RWPE2 (cell line): ENCODE data around the gene STARD8.

ENCODE experiments used
- ATAC-seq: fragments of 200-7000 bp; cut with Tn5 transposase; 3 replicates; pipeline ENCODE4 v1.9.1; 2021; ENCODE audit warnings: low read depth
- DNase-seq: peaks from one replicate; pipeline ENCODE4 v3.0.0-alpha.2; 2020; ENCODE audit warnings: low spot score
- H3K27ac ChIP-seq: fragments of 450-650 bp; 2 replicates; pipeline ENCODE4 v1.5.1; 2017; ENCODE audit warnings: mild to moderate bottlenecking; ENCODE audit not compliant: poor library complexity, severe bottlenecking
- H3K27me3 ChIP-seq: fragments of 250-450 bp; sonication (Bioruptor Pico); 2 replicates; pipeline ENCODE4 v1.5.1; 2021; ENCODE audit warnings: mild to moderate bottlenecking, moderate library complexity; ENCODE audit not compliant: insufficient read depth, poor library complexity, severe bottlenecking
- H3K36me3 ChIP-seq: fragments of 250-450 bp; sonication (Bioruptor Pico); 2 replicates; pipeline ENCODE4 v1.5.1; 2020; ENCODE audit warnings: low read depth, mild to moderate bottlenecking, moderate library complexity
- H3K4me1 ChIP-seq: fragments of 250-450 bp; sonication (Bioruptor Pico); 2 replicates; pipeline ENCODE4 v1.5.1; 2021; ENCODE audit warnings: mild to moderate bottlenecking, moderate library complexity; ENCODE audit not compliant: insufficient read depth, poor library complexity, severe bottlenecking
- H3K4me3 ChIP-seq: fragments of 250-450 bp; sonication (Bioruptor Pico); 2 replicates; pipeline ENCODE4 v1.5.1; 2021; ENCODE audit warnings: mild to moderate bottlenecking, moderate library complexity; ENCODE audit not compliant: severe bottlenecking
- H3K9me3 ChIP-seq: fragments of 250-450 bp; sonication (Bioruptor Pico); 2 replicates; pipeline ENCODE4 v1.5.1; 2021; ENCODE audit warnings: mild to moderate bottlenecking, moderate library complexity; ENCODE audit not compliant: severe bottlenecking
- TF ChIP-seq, protein P1 (sequence below): fragments of 450-650 bp; IDR thresholded peaks from one replicate; pipeline ENCODE4 v1.5.1; 2017; ENCODE audit warnings: mild to moderate bottlenecking, moderate library complexity; ENCODE audit not compliant: poor library complexity, severe bottlenecking

Gene STARD8

DNA sequence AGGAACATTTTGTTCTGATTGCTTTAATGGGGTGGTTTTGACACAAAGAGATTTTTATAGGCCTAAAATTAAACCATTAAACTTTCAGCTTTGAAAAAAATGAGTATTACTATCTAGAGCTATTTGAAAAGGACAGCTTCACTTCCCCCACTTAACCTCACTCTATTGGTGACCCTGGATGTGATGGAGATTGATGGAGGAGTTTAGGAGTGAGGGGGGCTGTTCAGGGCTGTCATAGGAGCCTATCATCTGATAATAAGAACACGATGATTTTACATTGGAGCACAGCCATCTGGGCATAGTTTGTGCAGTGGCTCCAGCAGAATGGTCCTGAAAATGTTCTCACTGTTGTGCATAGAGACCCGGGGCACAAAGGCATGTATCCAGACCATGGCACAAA lies 110.3 kb downstream of the STARD8 start:
- DNase-seq, result no peak
- Histone ChIP-seq H3K4me1 (no peaks in the 10 kb centered on the region), H3K36me3 (no peaks in the 10 kb centered on the region), H3K9me3 (no peaks in the 10 kb centered on the region), H3K27me3 (no peaks in the 10 kb centered on the region), H3K27ac (no peak overlapping the region), H3K4me3 (no peak overlapping the region)
- no peak for ATAC-seq
- TF ChIP-seq, protein P1, sequence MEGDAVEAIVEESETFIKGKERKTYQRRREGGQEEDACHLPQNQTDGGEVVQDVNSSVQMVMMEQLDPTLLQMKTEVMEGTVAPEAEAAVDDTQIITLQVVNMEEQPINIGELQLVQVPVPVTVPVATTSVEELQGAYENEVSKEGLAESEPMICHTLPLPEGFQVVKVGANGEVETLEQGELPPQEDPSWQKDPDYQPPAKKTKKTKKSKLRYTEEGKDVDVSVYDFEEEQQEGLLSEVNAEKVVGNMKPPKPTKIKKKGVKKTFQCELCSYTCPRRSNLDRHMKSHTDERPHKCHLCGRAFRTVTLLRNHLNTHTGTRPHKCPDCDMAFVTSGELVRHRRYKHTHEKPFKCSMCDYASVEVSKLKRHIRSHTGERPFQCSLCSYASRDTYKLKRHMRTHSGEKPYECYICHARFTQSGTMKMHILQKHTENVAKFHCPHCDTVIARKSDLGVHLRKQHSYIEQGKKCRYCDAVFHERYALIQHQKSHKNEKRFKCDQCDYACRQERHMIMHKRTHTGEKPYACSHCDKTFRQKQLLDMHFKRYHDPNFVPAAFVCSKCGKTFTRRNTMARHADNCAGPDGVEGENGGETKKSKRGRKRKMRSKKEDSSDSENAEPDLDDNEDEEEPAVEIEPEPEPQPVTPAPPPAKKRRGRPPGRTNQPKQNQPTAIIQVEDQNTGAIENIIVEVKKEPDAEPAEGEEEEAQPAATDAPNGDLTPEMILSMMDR, result no peak

- H3K9me3 ChIP-seq, result no peaks in the 10 kb centered on the region
- no peaks in the 10 kb centered on the region for H3K27me3 ChIP-seq
- H3K4me3 ChIP-seq, result no peak overlapping the region
- no peaks in the 10 kb centered on the region for H3K36me3 ChIP-seq
- no peak overlapping the region for H3K27ac ChIP-seq
- DNase-seq, result no peak
- TF ChIP-seq, protein P1, result no peak
- no peaks in the 10 kb centered on the region for H3K4me1 ChIP-seq
- ATAC-seq, result no peak
Observed at GRCh38 chrX:68758671-68759070, 111.2 kb downstream of the STARD8 start.

- ATAC-seq (no peak), DNase-seq (no peak)
- H3K27me3 ChIP-seq, result no peaks in the 10 kb centered on the region
Observed at GRCh38 chrX:68761086-68761485, 113.6 kb downstream of the STARD8 start.

GRCh38 chrX:68762766-68763165 lies 115.3 kb downstream of the STARD8 start:
- DNase-seq (no peak), ATAC-seq (no peak)
- no peak overlapping the region for H3K4me3 ChIP-seq
- H3K4me1 ChIP-seq, result no peaks in the 10 kb centered on the region
- no peaks in the 10 kb centered on the region for H3K36me3 ChIP-seq
- no peak overlapping the region for H3K27ac ChIP-seq
- no peaks in the 10 kb centered on the region for H3K27me3 ChIP-seq
- TF ChIP-seq, protein P1, result no peak
- no peaks in the 10 kb centered on the region for H3K9me3 ChIP-seq

More at GRCh38 chrX:68761086-68761485, 113.6 kb downstream of the STARD8 start:
- H3K4me1 ChIP-seq, result no peaks in the 10 kb centered on the region
- no peaks in the 10 kb centered on the region for H3K36me3 ChIP-seq
- H3K9me3 ChIP-seq, result no peaks in the 10 kb centered on the region
- TF ChIP-seq, protein P1, result no peak
- H3K27ac ChIP-seq, result no peak overlapping the region
- H3K4me3 ChIP-seq, result no peak overlapping the region

DNA sequence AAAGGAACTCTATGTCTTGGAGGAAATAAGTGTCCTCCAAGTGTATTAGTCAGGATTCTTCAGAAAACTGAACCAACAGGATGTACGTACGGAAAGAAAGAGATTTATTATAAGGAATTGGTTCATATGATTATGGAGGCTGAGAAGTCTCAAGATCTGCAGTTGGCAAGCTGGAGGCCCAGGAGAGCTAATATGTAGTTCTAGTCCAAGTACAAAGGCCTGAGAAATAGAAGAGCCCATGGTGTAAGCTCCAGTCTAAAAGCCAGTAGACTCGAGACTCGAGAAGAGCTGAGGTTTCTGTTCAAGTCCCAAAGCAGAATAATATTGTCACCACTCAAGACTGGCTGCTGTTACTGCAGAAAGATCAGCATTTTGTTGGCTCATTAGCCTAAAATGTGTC lies 116.0 kb downstream of the STARD8 start:
- H3K9me3 ChIP-seq, result no peaks in the 10 kb centered on the region

More for the DNA sequence above, 116.0 kb downstream of the STARD8 start:
- no peaks in the 10 kb centered on the region for H3K4me1 ChIP-seq
- no peaks in the 10 kb centered on the region for H3K27me3 ChIP-seq
- no peak for DNase-seq
- no peak overlapping the region for H3K27ac ChIP-seq
- TF ChIP-seq, protein P1, result no peak
- H3K4me3 ChIP-seq, result no peak overlapping the region
- no peaks in the 10 kb centered on the region for H3K36me3 ChIP-seq
- ATAC-seq, result no peak
